ENCODE data around the gene BCL6B. TPM values are rescaled to one million over a fixed set of nuclear protein-coding genes. Genes with fewer than 3 reads are reported as not detected.
A peak's percentile ranks its signal among the peaks of the same experiment; 100 is the strongest.

Gene BCL6B
- total RNA-seq, 2 donors from 2014 or later: 2.9 to 7.0 TPM

DNA sequence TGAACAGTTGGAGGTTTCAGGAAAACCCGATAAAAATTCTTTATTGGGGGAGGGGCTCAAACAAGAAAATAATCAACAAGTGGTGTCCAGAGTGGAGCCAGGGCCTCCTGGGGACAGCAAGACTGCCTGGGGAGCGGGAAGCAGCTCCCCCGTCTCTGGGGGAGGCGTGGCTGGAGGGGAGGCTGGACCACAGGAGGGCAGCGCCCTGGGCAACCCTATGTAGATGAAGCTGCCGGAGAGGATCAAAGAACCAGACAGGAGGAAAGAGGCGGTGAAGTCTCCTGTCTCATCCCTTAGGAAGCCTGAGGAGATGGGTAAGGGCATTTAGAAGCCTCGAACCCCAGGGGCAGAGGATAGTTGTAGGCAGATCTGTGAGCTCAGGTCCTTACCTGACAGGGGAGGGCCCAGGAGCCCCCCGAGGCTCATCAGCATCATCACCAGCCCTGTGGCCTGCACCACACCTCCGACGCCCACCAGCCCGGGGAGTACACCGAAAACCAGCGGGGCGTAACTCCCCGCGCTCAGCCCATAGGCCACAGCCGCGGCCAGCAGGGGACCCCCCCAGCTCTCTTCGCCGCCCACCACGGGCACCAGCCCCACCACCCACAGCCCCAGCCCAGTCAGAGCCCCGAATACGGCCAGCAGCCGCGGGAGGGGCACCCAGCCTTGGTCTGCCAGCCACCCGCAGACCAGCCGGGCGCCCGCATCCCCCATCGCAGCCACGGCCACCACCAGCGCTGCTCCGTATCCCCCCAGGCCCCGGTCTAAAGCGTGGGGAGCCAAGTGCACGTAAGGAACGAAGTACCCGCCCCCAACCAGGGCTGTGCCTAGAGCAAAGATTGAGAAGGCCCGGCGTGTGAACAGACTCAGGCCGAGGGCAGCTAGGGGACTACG, 19.0 kb downstream of the BCL6B start:
- no peak overlapping the region for H3K27ac ChIP-seq (ENCODE audit: low read depth, low read length)
- peaks cover 4% of the 10 kb centered on the region for H3K4me1 ChIP-seq (ENCODE audit: control insufficient read depth, insufficient read depth, low read length)
- H3K4me3 ChIP-seq (ENCODE audit: low read length): no peak overlapping the region
- H3K9ac ChIP-seq (ENCODE audit: extremely low read depth, low read length, poor library complexity, severe bottlenecking): no peak overlapping the region
- Mint-ChIP-seq H3K36me3 (ENCODE audit: low read depth) (peaks cover 6% of the 10 kb centered on the region), H3K9me3 (no peaks in the 10 kb centered on the region), H3K27ac (no peak overlapping the region), H3K27me3 (ENCODE audit: insufficient read depth) (peaks cover 41% of the 10 kb centered on the region), H3K4me3 (peak overlapping the region; percentile 44), H3K4me1 (peaks cover 13% of the 10 kb centered on the region)
- peaks cover 55% of the 10 kb centered on the region for H3K27me3 ChIP-seq (ENCODE audit: control insufficient read depth, insufficient read depth, low read length, poor library complexity, severe bottlenecking)
- WGBS, 2 experiments (ENCODE audit: insufficient coverage in 1 of 2, insufficient read length in 1 of 2): 19 to 28% methylated on average over 14 to 43 of the region's 43 CpGs
- DNase-seq: peak; percentile 82
- H3K9me3 ChIP-seq (ENCODE audit: control insufficient read depth, low read length): no peaks in the 10 kb centered on the region
- H3K36me3 ChIP-seq (ENCODE audit: control insufficient read depth, insufficient read depth, low read length): no peaks in the 10 kb centered on the region
- TF ChIP-seq, protein P1, sequence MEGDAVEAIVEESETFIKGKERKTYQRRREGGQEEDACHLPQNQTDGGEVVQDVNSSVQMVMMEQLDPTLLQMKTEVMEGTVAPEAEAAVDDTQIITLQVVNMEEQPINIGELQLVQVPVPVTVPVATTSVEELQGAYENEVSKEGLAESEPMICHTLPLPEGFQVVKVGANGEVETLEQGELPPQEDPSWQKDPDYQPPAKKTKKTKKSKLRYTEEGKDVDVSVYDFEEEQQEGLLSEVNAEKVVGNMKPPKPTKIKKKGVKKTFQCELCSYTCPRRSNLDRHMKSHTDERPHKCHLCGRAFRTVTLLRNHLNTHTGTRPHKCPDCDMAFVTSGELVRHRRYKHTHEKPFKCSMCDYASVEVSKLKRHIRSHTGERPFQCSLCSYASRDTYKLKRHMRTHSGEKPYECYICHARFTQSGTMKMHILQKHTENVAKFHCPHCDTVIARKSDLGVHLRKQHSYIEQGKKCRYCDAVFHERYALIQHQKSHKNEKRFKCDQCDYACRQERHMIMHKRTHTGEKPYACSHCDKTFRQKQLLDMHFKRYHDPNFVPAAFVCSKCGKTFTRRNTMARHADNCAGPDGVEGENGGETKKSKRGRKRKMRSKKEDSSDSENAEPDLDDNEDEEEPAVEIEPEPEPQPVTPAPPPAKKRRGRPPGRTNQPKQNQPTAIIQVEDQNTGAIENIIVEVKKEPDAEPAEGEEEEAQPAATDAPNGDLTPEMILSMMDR (conservative IDR thresholded peaks at IDR 0.05): no peak

GRCh38 chr17:7042501-7043181, 19.8 kb downstream of the BCL6B start:
- peak overlapping the region; percentile 44 for H3K4me3 Mint-ChIP-seq
- peak; percentile 86 for DNase-seq
- TF ChIP-seq, protein P1 (conservative IDR thresholded peaks at IDR 0.05): no peak
- Histone ChIP-seq H3K9ac (ENCODE audit: extremely low read depth, low read length, poor library complexity, severe bottlenecking) (no peak overlapping the region), H3K4me1 (ENCODE audit: control insufficient read depth, insufficient read depth, low read length) (peaks cover 4% of the 10 kb centered on the region), H3K27ac (ENCODE audit: low read depth, low read length) (no peak overlapping the region), H3K4me3 (ENCODE audit: low read length) (no peak overlapping the region), H3K9me3 (ENCODE audit: control insufficient read depth, low read length) (no peaks in the 10 kb centered on the region), H3K27me3 (ENCODE audit: control insufficient read depth, insufficient read depth, low read length, poor library complexity, severe bottlenecking) (peaks cover 55% of the 10 kb centered on the region), H3K36me3 (ENCODE audit: control insufficient read depth, insufficient read depth, low read length) (no peaks in the 10 kb centered on the region)
- 8 to 15% methylated on average over 7 to 53 of the region's 53 CpGs for WGBS, 2 experiments (ENCODE audit: insufficient coverage in 1 of 2, insufficient read length in 1 of 2)
- H3K27me3 Mint-ChIP-seq (ENCODE audit: insufficient read depth): peaks cover 42% of the 10 kb centered on the region
- H3K27ac Mint-ChIP-seq: no peak overlapping the region
- peaks cover 6% of the 10 kb centered on the region for H3K36me3 Mint-ChIP-seq (ENCODE audit: low read depth)
- H3K4me1 Mint-ChIP-seq: peaks cover 14% of the 10 kb centered on the region
- H3K9me3 Mint-ChIP-seq: no peaks in the 10 kb centered on the region

GRCh38 chr17:7043182-7043496, 20.3 kb downstream of the BCL6B start:
- H3K4me1 ChIP-seq (ENCODE audit: control insufficient read depth, insufficient read depth, low read length): peaks cover 4% of the 10 kb centered on the region
- TF ChIP-seq, protein P1 (conservative IDR thresholded peaks at IDR 0.05): no peak
- Mint-ChIP-seq H3K4me1 (peaks cover 14% of the 10 kb centered on the region), H3K36me3 (ENCODE audit: low read depth) (peaks cover 6% of the 10 kb centered on the region), H3K4me3 (peak overlapping the region; percentile 44), H3K27me3 (ENCODE audit: insufficient read depth) (peaks cover 42% of the 10 kb centered on the region), H3K9me3 (no peaks in the 10 kb centered on the region), H3K27ac (no peak overlapping the region)
- H3K4me3 ChIP-seq (ENCODE audit: low read length): no peak overlapping the region
- peaks cover 55% of the 10 kb centered on the region for H3K27me3 ChIP-seq (ENCODE audit: control insufficient read depth, insufficient read depth, low read length, poor library complexity, severe bottlenecking)
- no peak overlapping the region for H3K27ac ChIP-seq (ENCODE audit: low read depth, low read length)
- no peak overlapping the region for H3K9ac ChIP-seq (ENCODE audit: extremely low read depth, low read length, poor library complexity, severe bottlenecking)
- WGBS, 2 experiments (ENCODE audit: insufficient coverage in 1 of 2, insufficient read length in 1 of 2): 11 to 19% methylated on average over 5 to 21 of the region's 21 CpGs
- no peak for DNase-seq
- H3K9me3 ChIP-seq (ENCODE audit: control insufficient read depth, low read length): no peaks in the 10 kb centered on the region
- H3K36me3 ChIP-seq (ENCODE audit: control insufficient read depth, insufficient read depth, low read length): no peaks in the 10 kb centered on the region
